Immature natural killer cell (primary cell): Measurements from ENCODE around the gene CCDC102A. TPM values are rescaled to one million over a fixed set of nuclear protein-coding genes. Genes with fewer than 3 reads are reported as not detected.
A peak's percentile ranks its signal among the peaks of the same experiment; 100 is the strongest.

Experiments
- DNase-seq, 3 donors: peaks; one replicate each; pipeline ENCODE4 v3.0.0; 2022; ENCODE audit warnings: mixed read lengths in 1 of 3
- H3K27ac Mint-ChIP-seq, 6 donors: one replicate each; pipeline ENCODE4 v1.8.0; 2020; ENCODE audit warnings: mixed read lengths in 6 of 6, mild to moderate bottlenecking in 5 of 6, inconsistent platforms in 4 of 6, moderate library complexity in 3 of 6
- H3K27me3 Mint-ChIP-seq, 3 donors: one replicate each; pipeline ENCODE4 v1.8.0; 2020 to 2021; ENCODE audit warnings: low read depth in 3 of 3, mild to moderate bottlenecking in 3 of 3, mixed read lengths in 3 of 3, moderate library complexity in 3 of 3, inconsistent platforms in 1 of 3
- H3K36me3 Mint-ChIP-seq, 3 donors: one replicate each; pipeline ENCODE4 v1.8.0; 2020; ENCODE audit warnings: mixed read lengths in 3 of 3, inconsistent platforms in 2 of 3, mild to moderate bottlenecking in 2 of 3
- H3K4me1 Mint-ChIP-seq, 2 donors: one replicate each; pipeline ENCODE4 v1.8.0; 2020; ENCODE audit warnings: inconsistent platforms in 2 of 2, mild to moderate bottlenecking in 2 of 2, mixed read lengths in 2 of 2, moderate library complexity in 1 of 2
- H3K4me3 Mint-ChIP-seq, 5 donors: one replicate each; pipeline ENCODE4 v1.8.0; 2020; ENCODE audit warnings: mild to moderate bottlenecking in 5 of 5, mixed read lengths in 5 of 5, inconsistent platforms in 3 of 5, moderate library complexity in 3 of 5
- H3K9me3 Mint-ChIP-seq, 6 donors: one replicate each; pipeline ENCODE4 v1.8.0; 2020; ENCODE audit warnings: mild to moderate bottlenecking in 6 of 6, mixed read lengths in 6 of 6, inconsistent platforms in 4 of 6, moderate library complexity in 3 of 6
- polyA plus RNA-seq, 3 donors: library from polyadenylated mRNA; unstranded; fragments of 300-500 nt; fragmentation: Illumina TruSeq; gene quantifications; one replicate each; pipeline ENCODE4 v1.2.3, GENCODE V29; 2021

The CCDC102A gene
- polyA plus RNA-seq, 3 donors from 2014 or later: 8.8 to 26.4 (median 13.9) TPM

- peak overlapping the region; percentile 42 to 100 (median 92) for H3K4me3 Mint-ChIP-seq
- H3K36me3 Mint-ChIP-seq: no peaks in the 10 kb centered on the region
- peak overlapping the region; percentile 87 to 98 (median 93) for H3K27ac Mint-ChIP-seq
- H3K9me3 Mint-ChIP-seq: no peaks in the 10 kb centered on the region
- peaks cover 6 to 16% (median 10%) of the 10 kb centered on the region in 3 donors for H3K27me3 Mint-ChIP-seq
- H3K4me1 Mint-ChIP-seq: peaks cover 77 to 78% of the 10 kb centered on the region in 2 donors
- no peak for DNase-seq
Observed at GRCh38 chr16:57540906-57541753, 4.8 kb upstream of the CCDC102A start.

- Mint-ChIP-seq H3K27me3 (peaks cover 10 to 21% (median 16%) of the 10 kb centered on the region in 3 donors), H3K4me3 (peak overlapping the region in 1 of 5 donors; percentile 53), H3K9me3 (no peaks in the 10 kb centered on the region), H3K4me1 (peaks cover 73 to 75% of the 10 kb centered on the region in 2 donors), H3K36me3 (no peaks in the 10 kb centered on the region), H3K27ac (peak overlapping the region; percentile 18 to 74 (median 70))
- no peak for DNase-seq
Observed at GRCh38 chr16:57540387-57540786, 4.0 kb upstream of the CCDC102A start.

- no peaks in the 10 kb centered on the region for H3K36me3 Mint-ChIP-seq
- no peaks in the 10 kb centered on the region for H3K9me3 Mint-ChIP-seq
- peaks cover 10 to 25% (median 20%) of the 10 kb centered on the region in 3 donors for H3K27me3 Mint-ChIP-seq
- peak overlapping the region; percentile 78 to 90 (median 87) for H3K4me3 Mint-ChIP-seq
- peak in 1 of 3 donors; percentile 32 for DNase-seq
- peak overlapping the region; percentile 86 to 96 (median 93) for H3K27ac Mint-ChIP-seq
- peaks cover 71 to 75% of the 10 kb centered on the region in 2 donors for H3K4me1 Mint-ChIP-seq
Observed at GRCh38 chr16:57539072-57539796, 2.9 kb upstream of the CCDC102A start.

GRCh38 chr16:57538235-57538721, 1.9 kb upstream of the CCDC102A start:
- DNase-seq: no peak
- Mint-ChIP-seq H3K4me1 (peaks cover 72 to 78% of the 10 kb centered on the region in 2 donors), H3K4me3 (peak overlapping the region; percentile 78 to 90 (median 87)), H3K27ac (peak overlapping the region; percentile 86 to 96 (median 93)), H3K36me3 (no peaks in the 10 kb centered on the region), H3K27me3 (peaks cover 10 to 25% (median 20%) of the 10 kb centered on the region in 3 donors), H3K9me3 (no peaks in the 10 kb centered on the region)

- H3K27me3 Mint-ChIP-seq: peaks cover 10 to 25% (median 20%) of the 10 kb centered on the region in 3 donors
- no peak for DNase-seq
- no peaks in the 10 kb centered on the region for H3K36me3 Mint-ChIP-seq
- peaks cover 72 to 80% of the 10 kb centered on the region in 2 donors for H3K4me1 Mint-ChIP-seq
- H3K9me3 Mint-ChIP-seq: no peaks in the 10 kb centered on the region
- H3K27ac Mint-ChIP-seq: peak overlapping the region; percentile 86 to 96 (median 93)
- H3K4me3 Mint-ChIP-seq: peak overlapping the region; percentile 78 to 90 (median 87)
Observed at GRCh38 chr16:57537581-57538234, 1.3 kb upstream of the CCDC102A start.

- H3K4me3 Mint-ChIP-seq: peak overlapping the region; percentile 78 to 90 (median 87)
- peak overlapping the region; percentile 86 to 96 (median 93) for H3K27ac Mint-ChIP-seq
- H3K9me3 Mint-ChIP-seq: no peaks in the 10 kb centered on the region
- no peak for DNase-seq
- H3K36me3 Mint-ChIP-seq: no peaks in the 10 kb centered on the region
- peaks cover 9 to 24% (median 20%) of the 10 kb centered on the region in 3 donors for H3K27me3 Mint-ChIP-seq
- peaks cover 72 to 80% of the 10 kb centered on the region in 2 donors for H3K4me1 Mint-ChIP-seq
Observed at GRCh38 chr16:57537194-57537505, 779 bp upstream of the CCDC102A start.

GRCh38 chr16:57535680-57536305, 578 bp downstream of the CCDC102A start:
- Mint-ChIP-seq H3K36me3 (no peaks in the 10 kb centered on the region), H3K27me3 (peaks cover 7 to 28% (median 20%) of the 10 kb centered on the region in 3 donors), H3K4me1 (peaks cover 75 to 80% of the 10 kb centered on the region in 2 donors), H3K27ac (peak overlapping the region; percentile 96 to 99 (median 99)), H3K4me3 (peak overlapping the region; percentile 82 to 90 (median 87)), H3K9me3 (no peaks in the 10 kb centered on the region)
- peak; percentile 90 for DNase-seq

- Mint-ChIP-seq H3K9me3 (no peaks in the 10 kb centered on the region), H3K27me3 (peaks cover 9 to 30% (median 21%) of the 10 kb centered on the region in 3 donors), H3K4me3 (peak overlapping the region; percentile 82 to 90 (median 87)), H3K36me3 (peaks cover 0 to 2% (median 0%) of the 10 kb centered on the region in 3 donors), H3K27ac (peak overlapping the region; percentile 96 to 99 (median 99)), H3K4me1 (peaks cover 79 to 87% of the 10 kb centered on the region in 2 donors)
- no peak for DNase-seq
Observed at GRCh38 chr16:57534881-57535658, 1.3 kb downstream of the CCDC102A start.

GRCh38 chr16:57534337-57534880, 2.0 kb downstream of the CCDC102A start:
- no peaks in the 10 kb centered on the region for H3K9me3 Mint-ChIP-seq
- no peak for DNase-seq
- peak overlapping the region; percentile 68 to 85 (median 74) for H3K4me3 Mint-ChIP-seq
- peaks cover 4 to 8% (median 5%) of the 10 kb centered on the region in 3 donors for H3K36me3 Mint-ChIP-seq
- H3K4me1 Mint-ChIP-seq: peaks cover 86 to 91% of the 10 kb centered on the region in 2 donors
- peak overlapping the region; percentile 96 to 99 (median 99) for H3K27ac Mint-ChIP-seq
- H3K27me3 Mint-ChIP-seq: peaks cover 11 to 30% (median 28%) of the 10 kb centered on the region in 3 donors

GRCh38 chr16:57533431-57534336, 2.7 kb downstream of the CCDC102A start:
- Mint-ChIP-seq H3K27ac (peak overlapping the region; percentile 96 to 99 (median 99)), H3K9me3 (no peaks in the 10 kb centered on the region), H3K27me3 (peaks cover 12 to 30% (median 28%) of the 10 kb centered on the region in 3 donors), H3K36me3 (peaks cover 5 to 11% (median 6%) of the 10 kb centered on the region in 3 donors), H3K4me3 (peak overlapping the region; percentile 68 to 85 (median 74)), H3K4me1 (peaks cover 82 to 87% of the 10 kb centered on the region in 2 donors)
- DNase-seq: peak in 1 of 3 donors; percentile 18

GRCh38 chr16:57532266-57532625, 4.1 kb downstream of the CCDC102A start:
- H3K36me3 Mint-ChIP-seq: peaks cover 5 to 11% (median 6%) of the 10 kb centered on the region in 3 donors
- peak overlapping the region; percentile 60 to 93 (median 88) for H3K4me3 Mint-ChIP-seq
- no peak for DNase-seq

More at GRCh38 chr16:57532266-57532625, 4.1 kb downstream of the CCDC102A start:
- Mint-ChIP-seq H3K27ac (peak overlapping the region; percentile 98 to 99 (median 99)), H3K9me3 (no peaks in the 10 kb centered on the region), H3K4me1 (peaks cover 72 to 78% of the 10 kb centered on the region in 2 donors), H3K27me3 (peaks cover 12 to 28% (median 24%) of the 10 kb centered on the region in 3 donors)
